GM21529 (cell line): ENCODE results near the gene MEX3A.
"Not testable (repeated sequence)": the region's sequence is repeated elsewhere in the genome, so short reads cannot be mapped to it uniquely, and the experiment has no call there.

Source experiments
- ATAC-seq: cut with Tn5 transposase; IDR thresholded peaks from one replicate; pipeline ENCODE4 v1.9.1; 2021; ENCODE audit not compliant: unreplicated experiment

Gene MEX3A

DNA sequence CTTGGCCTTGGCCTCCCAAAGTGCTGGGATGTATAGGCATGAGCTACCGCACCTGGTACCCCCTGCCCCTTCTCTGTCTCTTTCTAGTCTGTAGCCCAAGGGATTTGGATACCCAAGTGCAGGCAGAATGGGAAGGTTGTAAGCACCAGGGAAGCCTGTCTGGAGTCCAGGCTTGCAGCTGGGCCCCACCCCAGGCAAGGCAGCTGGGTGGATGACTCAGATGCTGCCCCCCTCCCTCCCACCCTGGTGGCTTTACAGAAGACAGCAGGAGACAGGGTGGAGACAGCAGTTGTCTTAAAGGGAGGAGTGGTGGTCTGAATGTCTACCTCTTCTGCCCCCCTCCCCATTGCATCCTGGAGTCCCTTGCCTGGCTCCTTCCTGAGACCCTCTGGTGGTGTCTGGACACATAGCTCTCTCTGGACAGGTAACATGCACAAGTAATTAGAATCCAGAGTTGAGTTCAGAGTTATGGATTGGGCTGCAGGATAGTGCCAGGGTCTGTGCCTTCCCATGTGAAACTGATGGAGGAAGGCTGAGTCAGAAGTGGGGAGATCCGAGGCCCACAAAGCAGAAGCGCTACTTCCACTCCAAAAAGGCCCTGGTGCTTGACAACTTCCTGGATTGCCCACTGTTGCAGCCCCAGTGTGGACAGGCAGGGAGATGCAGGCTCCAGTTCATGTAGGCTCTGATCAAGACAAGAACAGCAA lies 37.4 kb upstream of the MEX3A start:
- no peak for ATAC-seq

DNA sequence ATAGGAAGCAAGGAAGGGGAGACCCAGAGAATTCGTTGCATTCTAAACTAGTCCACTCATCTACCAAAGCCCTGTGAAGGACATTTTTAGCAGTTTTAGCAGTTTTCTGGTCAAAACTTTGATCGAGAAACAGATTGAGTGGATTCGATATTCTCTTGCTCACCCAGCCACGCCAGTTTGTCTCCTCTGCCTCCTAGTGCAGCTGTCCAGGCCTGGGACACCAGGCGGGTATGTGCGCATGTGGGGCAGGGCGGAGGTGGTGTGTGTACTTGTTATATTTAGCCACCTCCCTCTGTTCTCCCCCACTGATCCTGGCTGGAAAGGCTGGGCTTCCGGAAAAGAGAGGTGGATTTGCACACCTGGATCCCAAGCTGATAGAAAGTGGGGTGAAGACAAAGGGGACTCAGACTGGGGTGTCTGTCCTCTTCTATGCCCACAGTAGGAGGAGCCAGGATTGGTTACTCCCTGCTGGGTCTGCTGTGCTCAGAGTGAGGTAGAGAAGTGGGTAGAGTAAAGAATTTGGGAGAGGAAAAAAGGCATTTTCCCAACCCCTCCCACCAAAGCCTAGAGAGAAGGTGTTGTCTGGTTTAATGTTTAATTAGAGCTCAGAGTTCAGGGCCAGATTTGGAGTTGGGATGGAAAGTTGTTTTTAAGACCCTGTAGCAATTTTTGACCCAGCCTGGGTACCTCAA lies 36.1 kb upstream of the MEX3A start:
- no peak for ATAC-seq

DNA sequence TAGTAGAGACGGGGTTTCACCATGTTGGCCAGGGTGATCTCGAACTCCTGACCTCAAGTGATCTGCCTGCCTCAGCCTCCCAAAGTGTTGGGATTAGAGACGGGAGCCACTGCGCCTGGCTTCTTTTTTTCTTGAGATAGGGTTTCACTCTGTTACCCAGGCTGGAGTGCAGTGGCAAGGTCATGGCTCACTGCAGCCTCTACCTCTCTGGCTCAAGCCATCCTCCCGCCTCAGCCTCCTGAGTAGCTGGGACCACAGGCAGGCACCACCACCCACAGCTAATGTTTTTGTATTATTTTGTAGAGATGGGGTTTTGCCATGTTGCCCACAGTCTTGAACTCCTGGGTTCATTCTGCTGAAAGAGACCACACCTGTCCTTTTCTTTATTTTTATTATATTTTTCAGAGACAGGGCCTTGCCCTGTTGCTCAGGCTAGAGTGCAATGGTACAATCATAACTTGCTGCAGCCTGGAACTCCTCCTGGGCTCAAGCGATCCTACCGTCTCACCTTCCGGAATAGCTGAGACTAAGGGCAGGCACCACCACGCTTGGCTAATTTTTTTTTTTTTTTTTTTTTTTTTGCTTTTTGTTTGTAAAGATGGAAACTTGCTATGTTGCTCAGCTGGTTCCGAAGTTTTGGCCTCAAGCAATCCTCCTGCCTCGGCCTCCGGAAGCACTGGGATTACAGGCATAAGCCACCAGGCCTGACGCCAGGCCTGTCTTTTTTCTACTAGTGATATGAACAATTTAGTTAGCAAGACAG lies 35.3 kb upstream of the MEX3A start:
- no peak for ATAC-seq

DNA sequence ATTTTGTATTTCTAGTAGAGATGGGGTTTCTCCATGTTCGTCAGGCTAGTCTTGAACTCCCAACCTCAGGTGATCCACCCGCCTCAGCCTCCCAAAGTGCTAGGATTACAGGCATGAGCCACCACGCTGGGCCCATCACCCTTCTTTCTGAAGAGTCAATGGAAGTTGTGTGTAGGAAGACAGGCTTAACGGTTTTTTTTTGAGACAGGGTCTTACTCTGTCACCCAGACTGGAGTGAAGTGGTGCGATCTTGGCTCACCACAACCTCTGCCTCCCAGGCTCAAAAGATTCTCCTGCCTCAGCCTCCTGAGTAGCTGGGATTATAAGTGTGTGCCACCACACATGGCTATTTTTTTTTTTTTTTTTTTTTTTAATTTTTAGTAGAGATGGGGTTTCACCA lies 34.5 kb upstream of the MEX3A start:
- not testable (repeated sequence) for ATAC-seq

DNA sequence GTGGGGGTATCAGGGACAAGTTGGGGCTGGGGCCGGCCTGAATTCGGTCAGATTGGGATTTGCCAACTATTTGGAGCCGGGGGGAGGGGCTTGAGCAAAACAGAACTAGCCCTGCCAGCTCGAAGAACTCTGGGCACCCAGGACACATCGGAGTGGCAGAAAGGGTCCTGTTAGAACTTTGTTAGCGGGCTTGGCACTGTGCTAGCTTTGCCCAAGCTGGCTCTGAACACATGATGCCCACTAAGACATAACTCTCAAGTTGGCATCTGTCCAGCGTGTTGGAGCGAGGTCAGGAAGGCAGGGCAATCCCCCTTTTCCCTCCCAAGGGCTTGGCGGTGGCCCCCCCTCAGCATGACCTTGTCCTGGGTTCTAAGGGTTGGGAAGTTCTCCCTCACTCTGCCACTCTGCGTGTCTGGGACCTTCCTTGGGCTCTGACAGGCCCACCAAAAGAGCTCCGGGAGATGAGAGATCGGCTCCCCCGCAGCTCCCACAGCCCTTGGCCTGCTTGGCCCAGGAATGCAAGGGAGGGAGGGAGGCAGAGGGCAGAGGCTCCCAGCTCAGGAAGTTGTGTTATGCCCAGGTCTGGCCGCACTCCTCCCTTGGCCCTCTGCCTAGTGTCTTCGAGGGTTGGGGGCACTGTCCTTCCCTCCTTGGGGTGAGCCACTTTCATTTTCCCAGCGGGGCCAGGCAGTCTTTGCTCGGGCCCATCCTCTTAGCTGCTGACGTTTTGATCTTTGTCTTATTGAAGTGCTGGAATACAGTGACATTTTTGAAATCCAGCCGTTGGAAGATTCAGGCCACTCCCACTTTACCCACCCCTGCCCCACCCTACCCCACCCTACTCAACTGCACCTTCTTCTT lies 33.5 kb upstream of the MEX3A start:
- no peak for ATAC-seq

DNA sequence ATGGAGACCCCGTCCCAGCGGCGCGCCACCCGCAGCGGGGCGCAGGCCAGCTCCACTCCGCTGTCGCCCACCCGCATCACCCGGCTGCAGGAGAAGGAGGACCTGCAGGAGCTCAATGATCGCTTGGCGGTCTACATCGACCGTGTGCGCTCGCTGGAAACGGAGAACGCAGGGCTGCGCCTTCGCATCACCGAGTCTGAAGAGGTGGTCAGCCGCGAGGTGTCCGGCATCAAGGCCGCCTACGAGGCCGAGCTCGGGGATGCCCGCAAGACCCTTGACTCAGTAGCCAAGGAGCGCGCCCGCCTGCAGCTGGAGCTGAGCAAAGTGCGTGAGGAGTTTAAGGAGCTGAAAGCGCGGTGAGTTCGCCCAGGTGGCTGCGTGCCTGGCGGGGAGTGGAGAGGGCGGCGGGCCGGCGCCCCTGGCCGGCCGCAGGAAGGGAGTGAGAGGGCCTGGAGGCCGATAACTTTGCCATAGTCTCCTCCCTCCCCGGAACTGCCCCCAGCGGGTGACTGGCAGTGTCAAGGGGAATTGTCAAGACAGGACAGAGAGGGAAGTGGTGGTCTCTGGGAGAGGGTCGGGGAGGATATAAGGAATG lies 32.8 kb upstream of the MEX3A start:
- peak; percentile 28 for ATAC-seq

DNA sequence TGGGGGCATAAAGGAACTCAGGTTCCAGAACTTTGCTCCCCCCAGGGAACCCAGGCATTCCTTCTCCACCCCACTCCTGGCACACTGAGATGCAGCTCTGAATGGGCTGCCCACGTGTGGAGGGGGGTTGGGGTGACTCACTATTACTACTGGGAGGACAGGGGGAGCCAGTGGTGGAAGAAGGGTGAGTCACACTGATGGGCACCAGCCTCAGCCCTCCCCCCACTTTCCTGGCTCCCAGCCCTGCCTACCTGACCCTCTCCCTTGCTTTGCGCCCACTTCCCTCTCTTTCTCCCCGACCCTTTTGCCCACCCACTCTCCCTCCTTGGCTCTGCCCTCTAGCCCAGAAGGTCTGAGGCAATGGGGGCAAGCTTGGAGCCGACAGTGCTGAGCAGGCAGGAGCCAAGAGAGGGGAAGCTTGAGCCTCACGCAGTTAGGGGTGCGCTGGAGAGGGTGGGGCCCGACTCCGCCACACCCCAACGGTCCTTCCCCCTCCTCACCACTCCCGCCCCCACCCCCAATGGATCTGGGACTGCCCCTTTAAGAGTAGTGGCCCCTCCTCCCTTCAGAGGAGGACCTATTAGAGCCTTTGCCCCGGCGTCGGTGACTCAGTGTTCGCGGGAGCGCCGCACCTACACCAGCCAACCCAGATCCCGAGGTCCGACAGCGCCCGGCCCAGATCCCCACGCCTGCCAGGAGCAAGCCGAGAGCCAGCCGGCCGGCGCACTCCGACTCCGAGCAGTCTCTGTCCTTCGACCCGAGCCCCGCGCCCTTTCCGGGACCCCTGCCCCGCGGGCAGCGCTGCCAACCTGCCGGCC lies 32.0 kb upstream of the MEX3A start, which contains the start of gene LMNA:
Gene LMNA, plus strand, starts transcription at position 611 of the 818 bp plus-strand sequence. CDS start 208 bp downstream, outside the sequence.
- peak; percentile 76 for ATAC-seq

DNA sequence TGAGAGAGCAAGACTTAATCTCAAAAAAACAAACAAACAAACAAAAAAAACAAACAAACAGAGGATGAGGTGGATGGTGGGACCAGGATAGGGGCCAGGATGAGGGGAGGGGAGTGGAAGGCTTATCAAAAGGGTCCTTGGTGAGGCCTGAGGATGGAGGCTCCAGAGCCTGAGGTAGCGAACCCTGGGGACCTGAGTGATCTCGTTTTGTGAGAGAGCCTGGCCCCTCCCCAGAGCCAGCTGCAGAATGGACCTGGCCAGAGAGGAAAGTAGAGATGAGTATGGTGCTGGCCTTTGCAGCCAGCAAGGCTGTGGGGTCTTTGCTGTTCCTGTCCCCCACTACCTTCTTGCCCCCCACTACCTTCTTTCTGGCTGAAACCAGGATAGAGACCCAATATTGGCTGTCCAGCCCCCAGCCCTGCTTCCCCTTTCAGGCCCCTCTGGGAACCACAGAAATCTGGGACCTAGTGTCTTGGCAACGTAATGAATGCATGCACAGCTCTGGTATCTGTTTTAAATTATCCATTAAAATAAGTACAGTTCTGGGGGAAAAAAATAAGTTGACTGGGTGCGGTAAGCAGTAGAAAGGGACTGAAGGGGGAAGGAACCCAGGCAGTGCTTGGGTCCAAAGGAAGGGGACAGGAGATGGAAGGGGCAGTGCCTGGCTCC lies 31.2 kb upstream of the MEX3A start:
- ATAC-seq: no peak

DNA sequence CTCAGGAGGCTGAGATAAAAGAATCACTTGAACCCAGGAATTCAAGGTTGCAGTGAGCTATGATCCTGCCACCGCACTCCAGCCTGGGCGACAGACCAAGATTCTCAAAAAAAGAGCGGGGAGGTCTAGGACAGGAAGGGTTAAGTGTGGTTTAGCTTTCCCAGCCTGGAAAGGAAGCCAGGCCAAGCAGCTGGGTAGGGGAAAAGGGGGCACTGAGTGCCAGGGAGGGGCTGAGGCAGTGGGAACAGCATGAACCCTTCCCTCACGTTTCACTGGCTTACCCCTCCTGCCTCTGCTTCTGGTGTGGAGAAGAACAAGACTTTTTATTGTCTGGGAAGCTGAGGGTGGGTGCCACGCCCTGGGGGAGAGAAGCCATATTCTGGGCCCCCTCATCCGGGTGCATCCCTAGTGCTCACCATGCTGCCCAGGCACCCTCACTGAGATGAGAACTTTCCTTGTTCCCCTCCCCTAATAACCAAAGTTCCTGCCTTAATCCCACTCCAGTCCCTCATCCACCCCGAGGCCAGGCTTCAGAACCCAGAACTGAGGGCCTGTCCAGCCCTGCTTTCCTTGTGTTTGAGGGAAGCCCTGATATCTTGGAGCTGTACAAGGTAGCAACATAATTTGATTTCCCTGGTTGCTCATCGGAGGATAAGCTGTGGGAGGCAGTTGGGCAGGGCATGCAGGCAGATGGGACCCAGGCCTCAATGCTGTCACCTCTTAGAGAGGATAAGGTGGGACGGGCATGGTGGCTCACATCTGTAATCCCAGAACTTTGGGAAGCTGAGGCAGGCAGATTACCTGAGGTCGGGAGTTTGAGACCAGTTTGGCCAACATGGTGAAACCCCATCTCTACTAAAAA lies 30.2 kb upstream of the MEX3A start:
- ATAC-seq: no peak

DNA sequence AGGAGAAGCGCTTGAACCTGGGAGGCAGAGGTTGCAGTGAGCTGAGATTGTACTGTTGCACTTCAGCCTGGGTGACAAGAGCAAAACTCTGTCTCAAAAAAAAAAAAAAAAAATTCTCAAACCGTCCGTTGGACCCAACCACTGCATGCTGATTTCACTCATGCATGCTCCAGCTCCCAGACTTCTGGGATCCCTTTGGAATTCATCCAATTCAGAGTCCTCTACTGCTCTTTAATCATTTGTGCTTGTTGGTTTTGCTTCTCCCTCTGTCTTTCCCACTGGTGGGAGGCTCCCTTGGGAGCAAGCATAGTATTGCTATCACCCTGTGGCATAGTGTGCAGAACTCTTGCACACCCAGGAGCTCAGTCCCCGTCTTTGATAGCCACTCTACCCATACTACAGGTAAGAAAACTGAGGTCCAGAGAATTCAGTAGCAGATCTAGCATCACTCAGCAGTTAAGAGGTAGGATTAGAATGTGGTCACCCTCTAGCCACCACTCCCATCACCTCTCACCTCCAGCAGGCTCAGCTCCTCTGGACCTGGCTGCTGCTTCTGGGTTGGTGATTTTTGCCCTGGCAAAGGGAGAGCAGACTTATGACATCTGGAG lies 29.2 kb upstream of the MEX3A start:
- no peak for ATAC-seq

DNA sequence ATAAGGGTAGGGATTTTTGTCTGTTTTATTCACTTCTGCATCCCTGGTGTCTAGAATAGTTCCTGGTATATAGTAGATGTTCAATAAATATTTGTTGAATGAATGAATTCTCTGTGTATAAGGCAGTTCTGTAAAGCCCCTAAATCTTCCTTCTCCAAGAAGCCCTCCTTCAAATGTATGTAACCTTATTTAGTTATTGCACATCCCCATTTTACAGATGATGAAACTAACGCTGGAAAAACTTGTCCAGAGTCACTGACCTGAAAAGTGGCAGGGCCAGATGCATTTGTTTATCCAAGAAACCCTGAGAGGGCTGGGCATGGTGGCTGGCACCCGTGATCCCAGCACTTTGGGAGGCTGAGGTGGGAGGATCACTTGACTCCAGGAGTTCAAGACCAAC lies 28.0 kb upstream of the MEX3A start:
- no peak for ATAC-seq

DNA sequence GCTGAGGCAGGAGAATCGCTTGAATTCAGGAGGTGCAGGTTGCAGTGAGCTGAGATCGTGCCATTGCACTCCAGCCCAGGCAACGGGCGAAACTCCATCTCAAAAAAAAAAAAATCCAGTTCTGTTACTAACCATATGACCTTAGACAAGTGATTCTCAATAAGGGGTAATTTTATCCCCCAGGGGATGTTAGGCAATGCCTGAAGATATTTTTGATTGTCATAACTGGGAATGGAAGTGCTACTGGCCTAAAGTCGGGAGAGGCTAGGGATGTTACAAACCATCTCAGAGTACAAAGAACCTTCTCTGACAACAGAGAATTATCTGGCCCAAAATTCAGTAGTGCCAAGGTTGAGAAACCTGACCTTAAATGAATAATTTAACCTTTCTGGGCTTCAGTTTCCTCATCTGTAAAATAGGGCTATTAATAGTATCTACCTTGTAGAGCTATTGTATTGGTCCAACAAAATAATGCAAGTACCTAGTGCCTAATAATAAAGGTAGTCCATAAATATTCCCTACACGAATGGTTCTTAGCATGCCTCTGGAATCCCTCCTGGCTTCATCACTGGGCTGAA lies 26.5 kb upstream of the MEX3A start:
- ATAC-seq: no peak

DNA sequence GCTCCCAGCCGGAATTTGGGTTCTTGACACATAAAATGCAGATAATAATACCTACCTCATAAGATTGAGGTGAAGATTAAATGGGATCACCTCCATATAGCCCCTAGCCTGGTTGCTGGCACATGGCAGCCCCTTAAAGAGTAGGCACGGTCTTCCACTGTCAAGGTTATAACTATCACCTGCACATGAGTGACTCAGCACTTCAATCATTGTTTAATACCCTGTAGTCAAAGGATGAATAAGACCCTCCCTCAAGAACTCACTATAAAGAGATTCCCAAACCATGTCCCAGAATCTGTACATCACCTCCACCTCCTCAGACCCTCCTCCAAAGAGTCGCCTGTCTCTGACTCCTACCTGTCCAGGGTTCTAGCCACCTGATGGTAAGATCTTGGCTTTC lies 25.8 kb upstream of the MEX3A start:
- no peak for ATAC-seq

DNA sequence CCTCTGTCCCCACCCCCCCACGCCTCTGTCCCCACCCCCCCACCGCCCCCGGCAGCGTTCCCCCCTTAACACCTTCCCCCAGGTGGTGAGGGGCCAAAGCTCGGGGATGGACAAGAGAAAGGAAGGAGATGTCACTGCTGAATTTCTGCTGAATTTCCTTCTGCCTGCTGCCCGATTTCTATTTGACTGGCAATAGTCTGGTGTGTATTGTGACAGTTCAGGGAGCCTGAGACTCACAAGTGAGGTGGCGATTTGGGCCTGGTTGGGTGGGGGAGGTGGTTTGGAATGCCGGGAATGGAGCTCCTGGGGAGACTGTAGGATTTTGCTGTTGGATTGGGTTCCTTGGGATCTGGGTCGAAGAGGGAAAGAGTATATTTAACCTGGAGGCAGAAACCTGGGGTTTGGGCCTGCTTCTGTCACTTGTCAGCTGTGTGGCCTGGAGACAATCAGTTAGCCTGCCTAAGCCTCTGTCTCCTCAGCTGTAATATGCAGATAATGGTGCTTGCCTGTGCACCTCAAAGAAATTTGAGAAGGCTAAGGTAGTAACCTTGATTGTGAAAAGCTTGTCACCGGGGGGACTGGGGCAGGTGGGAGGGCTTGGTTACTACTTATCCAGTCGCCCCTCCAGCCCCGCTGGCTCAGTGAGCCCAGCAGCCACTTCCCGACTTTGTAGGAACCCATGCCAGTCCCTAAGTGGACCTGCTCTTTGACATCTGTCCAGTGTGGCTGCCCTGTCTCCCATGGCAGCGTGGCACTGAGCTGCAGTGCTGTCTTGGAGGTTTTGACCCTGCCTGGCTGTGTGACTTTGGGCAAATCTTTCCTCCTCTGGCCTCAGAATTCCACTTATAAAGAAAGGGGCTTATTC lies 24.6 kb upstream of the MEX3A start:
- peak; percentile 9 for ATAC-seq

DNA sequence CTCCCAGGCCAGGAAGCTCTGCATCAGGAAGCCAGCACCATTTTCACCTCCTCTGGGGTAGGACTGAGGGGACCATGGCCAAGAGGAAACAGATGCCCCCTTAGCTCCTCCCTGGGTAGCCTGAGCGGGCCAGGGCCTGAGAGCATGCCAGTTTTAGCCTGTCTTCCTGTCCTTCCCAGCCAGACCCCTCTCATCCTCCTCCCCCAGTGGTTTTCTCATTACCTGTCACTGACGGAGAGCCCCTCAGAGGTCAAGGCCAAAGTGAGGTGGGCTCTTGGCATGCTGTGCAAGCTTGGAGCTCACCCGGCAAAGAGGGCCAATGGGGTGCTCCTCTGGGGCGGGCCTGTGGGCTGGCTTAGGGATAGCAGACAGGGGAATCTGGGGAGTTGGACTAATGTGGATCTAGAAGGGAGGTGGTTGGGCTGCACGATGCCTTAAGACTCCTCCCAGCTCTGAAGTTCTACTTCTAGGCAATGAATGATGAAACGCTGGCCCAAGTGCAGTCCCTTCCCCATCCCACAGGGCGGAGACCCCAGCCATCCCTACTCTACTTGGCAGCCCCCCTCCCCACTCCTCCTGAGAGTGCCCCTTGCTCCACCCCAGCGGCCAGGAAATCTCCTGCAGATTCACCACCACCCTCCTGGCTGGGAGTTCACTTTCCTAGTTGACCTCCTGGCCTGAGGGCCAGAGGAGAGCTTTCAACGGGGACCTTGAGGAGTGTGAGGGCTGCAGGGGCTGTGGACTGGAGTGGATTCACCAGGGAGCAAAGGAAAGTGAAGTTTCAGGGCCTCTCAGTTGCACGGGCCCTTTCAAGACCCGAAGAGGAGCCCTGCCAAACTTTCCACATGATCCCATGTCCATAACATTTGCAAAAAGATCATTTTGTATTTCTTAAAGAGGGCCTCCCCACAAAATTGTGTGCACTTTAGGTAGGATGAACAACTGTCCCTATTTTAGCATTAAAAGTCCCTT lies 22.9 kb upstream of the MEX3A start:
- no peak for ATAC-seq
